GM12801 (cell line): Measurements from ENCODE around the gene EPS8.

ENCODE experiments used
- CTCF ChIP-seq: IDR thresholded peaks from one replicate; pipeline ENCODE4 v1.5.1; 2011; ENCODE audit warnings: control low read depth; ENCODE audit not compliant: insufficient read length; ENCODE audit errors: extremely low read depth

EPS8 gene

GRCh38 chr12:15779925-15780324 lies 9.3 kb downstream of the EPS8 start:
- no peak for TF ChIP-seq CTCF

GRCh38 chr12:15778126-15778525 lies 11.1 kb downstream of the EPS8 start:
- no peak for TF ChIP-seq CTCF

- no peak for TF ChIP-seq CTCF
Measured at GRCh38 chr12:15777355-15778012, 11.7 kb downstream of the EPS8 start.

- TF ChIP-seq CTCF: no peak
Measured at GRCh38 chr12:15776532-15776931, 12.7 kb downstream of the EPS8 start.

- TF ChIP-seq CTCF: no peak
Measured at GRCh38 chr12:15774819-15775218, 14.4 kb downstream of the EPS8 start.

- TF ChIP-seq CTCF: no peak
Measured at GRCh38 chr12:15772405-15773018, 16.7 kb downstream of the EPS8 start.

GRCh38 chr12:15770581-15770980 lies 18.6 kb downstream of the EPS8 start:
- no peak for TF ChIP-seq CTCF
